Panc1 (cell line): ENCODE results near the gene MAP4K4.

Source experiments
- POLR2AphosphoS5 ChIP-seq: IDR thresholded peaks from 2 replicates; pipeline ENCODE4 v1.6.1; 2012; ENCODE audit warnings: mild to moderate bottlenecking, low read depth, low read length, moderate library complexity
- TCF7L2 ChIP-seq: IDR thresholded peaks from 2 replicates; pipeline ENCODE4 v1.6.1; 2011; ENCODE audit warnings: mild to moderate bottlenecking, low read depth, low read length, inconsistent platforms
- TF ChIP-seq, protein P1 (sequence below): fragments of 450-650 bp; IDR thresholded peaks from 2 replicates; pipeline ENCODE4 v1.5.1; 2017; ENCODE audit warnings: mild to moderate bottlenecking
- TF ChIP-seq, protein P2 (sequence below), 2 experiments: IDR thresholded peaks; 2 replicates each; pipeline ENCODE4 v1.6.1; 2011 to 2012; ENCODE audit warnings: low read depth in 2 of 2, control low read depth in 1 of 2, low read length in 1 of 2, mild to moderate bottlenecking in 1 of 2, moderate library complexity in 1 of 2; ENCODE audit not compliant: insufficient read depth in 1 of 2

DNA sequence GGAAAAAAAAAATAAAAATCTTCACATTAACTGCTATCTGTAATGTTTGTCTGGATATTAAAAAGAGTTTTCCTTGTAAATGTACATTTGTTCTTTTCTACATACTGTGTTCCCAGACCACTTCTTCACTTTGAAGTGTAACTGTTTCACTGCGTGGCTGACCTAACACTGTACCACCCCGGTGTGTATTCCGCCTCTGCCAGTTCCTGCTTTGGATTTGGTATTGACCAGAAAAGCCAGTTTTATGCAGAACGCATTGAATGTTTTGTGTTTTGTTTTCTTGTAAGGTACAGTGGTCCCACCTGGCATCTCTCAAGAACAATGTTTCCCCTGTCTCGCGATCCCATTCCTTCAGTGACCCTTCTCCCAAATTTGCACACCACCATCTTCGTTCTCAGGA is 166.0 kb downstream of the MAP4K4 start:
- TF ChIP-seq, protein P1, sequence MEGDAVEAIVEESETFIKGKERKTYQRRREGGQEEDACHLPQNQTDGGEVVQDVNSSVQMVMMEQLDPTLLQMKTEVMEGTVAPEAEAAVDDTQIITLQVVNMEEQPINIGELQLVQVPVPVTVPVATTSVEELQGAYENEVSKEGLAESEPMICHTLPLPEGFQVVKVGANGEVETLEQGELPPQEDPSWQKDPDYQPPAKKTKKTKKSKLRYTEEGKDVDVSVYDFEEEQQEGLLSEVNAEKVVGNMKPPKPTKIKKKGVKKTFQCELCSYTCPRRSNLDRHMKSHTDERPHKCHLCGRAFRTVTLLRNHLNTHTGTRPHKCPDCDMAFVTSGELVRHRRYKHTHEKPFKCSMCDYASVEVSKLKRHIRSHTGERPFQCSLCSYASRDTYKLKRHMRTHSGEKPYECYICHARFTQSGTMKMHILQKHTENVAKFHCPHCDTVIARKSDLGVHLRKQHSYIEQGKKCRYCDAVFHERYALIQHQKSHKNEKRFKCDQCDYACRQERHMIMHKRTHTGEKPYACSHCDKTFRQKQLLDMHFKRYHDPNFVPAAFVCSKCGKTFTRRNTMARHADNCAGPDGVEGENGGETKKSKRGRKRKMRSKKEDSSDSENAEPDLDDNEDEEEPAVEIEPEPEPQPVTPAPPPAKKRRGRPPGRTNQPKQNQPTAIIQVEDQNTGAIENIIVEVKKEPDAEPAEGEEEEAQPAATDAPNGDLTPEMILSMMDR = no peak
- TF ChIP-seq POLR2AphosphoS5 (no peak), TCF7L2 (no peak)
- TF ChIP-seq, protein P2, sequence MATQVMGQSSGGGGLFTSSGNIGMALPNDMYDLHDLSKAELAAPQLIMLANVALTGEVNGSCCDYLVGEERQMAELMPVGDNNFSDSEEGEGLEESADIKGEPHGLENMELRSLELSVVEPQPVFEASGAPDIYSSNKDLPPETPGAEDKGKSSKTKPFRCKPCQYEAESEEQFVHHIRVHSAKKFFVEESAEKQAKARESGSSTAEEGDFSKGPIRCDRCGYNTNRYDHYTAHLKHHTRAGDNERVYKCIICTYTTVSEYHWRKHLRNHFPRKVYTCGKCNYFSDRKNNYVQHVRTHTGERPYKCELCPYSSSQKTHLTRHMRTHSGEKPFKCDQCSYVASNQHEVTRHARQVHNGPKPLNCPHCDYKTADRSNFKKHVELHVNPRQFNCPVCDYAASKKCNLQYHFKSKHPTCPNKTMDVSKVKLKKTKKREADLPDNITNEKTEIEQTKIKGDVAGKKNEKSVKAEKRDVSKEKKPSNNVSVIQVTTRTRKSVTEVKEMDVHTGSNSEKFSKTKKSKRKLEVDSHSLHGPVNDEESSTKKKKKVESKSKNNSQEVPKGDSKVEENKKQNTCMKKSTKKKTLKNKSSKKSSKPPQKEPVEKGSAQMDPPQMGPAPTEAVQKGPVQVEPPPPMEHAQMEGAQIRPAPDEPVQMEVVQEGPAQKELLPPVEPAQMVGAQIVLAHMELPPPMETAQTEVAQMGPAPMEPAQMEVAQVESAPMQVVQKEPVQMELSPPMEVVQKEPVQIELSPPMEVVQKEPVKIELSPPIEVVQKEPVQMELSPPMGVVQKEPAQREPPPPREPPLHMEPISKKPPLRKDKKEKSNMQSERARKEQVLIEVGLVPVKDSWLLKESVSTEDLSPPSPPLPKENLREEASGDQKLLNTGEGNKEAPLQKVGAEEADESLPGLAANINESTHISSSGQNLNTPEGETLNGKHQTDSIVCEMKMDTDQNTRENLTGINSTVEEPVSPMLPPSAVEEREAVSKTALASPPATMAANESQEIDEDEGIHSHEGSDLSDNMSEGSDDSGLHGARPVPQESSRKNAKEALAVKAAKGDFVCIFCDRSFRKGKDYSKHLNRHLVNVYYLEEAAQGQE (IDR thresholded peaks at IDR 0.05; ENCODE audit: insufficient read depth in 1 of 2, low read depth in 2 of 2, low read length in 1 of 2) = no peak
